HEK293 (cell line): ENCODE measurements around the gene SYT13.

Source experiments
- CTCF ChIA-PET: fragments of 350-600 bp; formaldehyde crosslinking; extraction: SDS; loops from one replicate; lab custom pipeline; 2021; ENCODE audit warnings: antibody characterized with exemption; lab: Yijun Ruan, JAX
- POLR2A ChIA-PET: fragments of 300-600 bp; formaldehyde crosslinking; extraction: SDS; loops from one replicate; lab custom pipeline; 2020; ENCODE audit warnings: antibody characterized with exemption, inconsistent platforms; lab: Yijun Ruan, JAX
- H3K27ac ChIP-seq: fragments of 200-500 bp; sonication (Bioruptor generic); 2 replicates; pipeline ENCODE4 v1.5.1; 2014; ENCODE audit warnings: low read depth, low read length, control low read depth, inconsistent platforms; ENCODE audit errors: extremely low read depth
- H3K36me3 ChIP-seq, 2 experiments: fragments of 200-500 bp in 1 of 2; sonication (Bioruptor generic) in 1 of 2; 1 replicate in 1 of 2; 2 replicates in 1 of 2; pipeline ENCODE4 v1.5.1; 2014 to 2017; ENCODE audit warnings: inconsistent platforms in 2 of 2, low read length in 2 of 2; ENCODE audit not compliant: control insufficient read depth in 2 of 2, insufficient read depth in 1 of 2
- H3K4me1 ChIP-seq: fragments of 200-500 bp; sonication (Bioruptor generic); 2 replicates; pipeline ENCODE4 v1.5.1; 2014; ENCODE audit warnings: mild to moderate bottlenecking, low read length, inconsistent platforms; ENCODE audit not compliant: control insufficient read depth, insufficient read depth
- H3K4me3 ChIP-seq: 2 replicates; pipeline ENCODE4 v1.5.1; 2011; ENCODE audit warnings: low read depth, mild to moderate bottlenecking, control low read depth, low read length, moderate library complexity
- H3K9me3 ChIP-seq: fragments of 200-500 bp; sonication (Bioruptor generic); 2 replicates; pipeline ENCODE4 v1.5.1; 2014; ENCODE audit warnings: low read depth, low read length, inconsistent platforms; ENCODE audit not compliant: control insufficient read depth, insufficient read depth
- EGR2 ChIP-seq: fragments of 450-650 bp; formaldehyde crosslinking; IDR thresholded peaks from 2 replicates; pipeline ENCODE4 v1.5.1; 2016; ENCODE audit warnings: low read depth, missing biosample characterization, missing genetic modification characterization
- GLI2 ChIP-seq: fragments of 450-650 bp; formaldehyde crosslinking; IDR thresholded peaks from 2 replicates; pipeline ENCODE4; 2017; ENCODE audit warnings: missing biosample characterization, missing genetic modification characterization, low read depth, borderline replicate concordance
- PRDM1 ChIP-seq: fragments of 450-650 bp; formaldehyde crosslinking; IDR thresholded peaks from 2 replicates; pipeline ENCODE4; 2016; ENCODE audit warnings: missing biosample characterization, missing genetic modification characterization
- ZFHX2 ChIP-seq: fragments of 450-650 bp; formaldehyde crosslinking; conservative IDR thresholded peaks from 2 replicates; pipeline ENCODE4 v1.5.1; 2016; ENCODE audit warnings: missing biosample characterization, missing genetic modification characterization
- ZFP3 ChIP-seq: fragments of 450-650 bp; formaldehyde crosslinking; IDR thresholded peaks from 2 replicates; pipeline ENCODE4 v1.5.1; 2016; ENCODE audit warnings: low read depth, missing biosample characterization, missing genetic modification characterization
- ZNF114 ChIP-seq: fragments of 450-650 bp; formaldehyde crosslinking; IDR thresholded peaks from 2 replicates; pipeline ENCODE4 v1.5.0; 2017; ENCODE audit warnings: missing biosample characterization, missing genetic modification characterization
- ZNF133 ChIP-seq: fragments of 450-650 bp; formaldehyde crosslinking; IDR thresholded peaks from 2 replicates; pipeline ENCODE4 v1.5.1; 2016; ENCODE audit warnings: missing biosample characterization, missing genetic modification characterization
- ZNF146 ChIP-seq: fragments of 450-650 bp; formaldehyde crosslinking; IDR thresholded peaks from 2 replicates; pipeline ENCODE4 v1.5.1; 2016; ENCODE audit warnings: missing biosample characterization, missing genetic modification characterization
- ZNF341 ChIP-seq: fragments of 450-650 bp; formaldehyde crosslinking; IDR thresholded peaks from 2 replicates; pipeline ENCODE4; 2016; ENCODE audit warnings: low read depth, missing biosample characterization, missing genetic modification characterization
- ZNF416 ChIP-seq: fragments of 450-650 bp; formaldehyde crosslinking; IDR thresholded peaks from 2 replicates; pipeline ENCODE4 v1.5.1; 2016; ENCODE audit warnings: missing biosample characterization, missing genetic modification characterization
- ZNF473 ChIP-seq: fragments of 450-650 bp; formaldehyde crosslinking; IDR thresholded peaks from 2 replicates; pipeline ENCODE4 v1.5.1; 2017; ENCODE audit warnings: missing biosample characterization, missing genetic modification characterization
- ZNF530 ChIP-seq: fragments of 450-650 bp; formaldehyde crosslinking; IDR thresholded peaks from 2 replicates; pipeline ENCODE4 v1.5.1; 2016; ENCODE audit warnings: low read depth, missing biosample characterization, missing genetic modification characterization
- ZNF621 ChIP-seq: fragments of 450-650 bp; formaldehyde crosslinking; IDR thresholded peaks from 2 replicates; pipeline ENCODE4 v1.5.1; 2017; ENCODE audit warnings: missing biosample characterization, missing genetic modification characterization
- ZNF623 ChIP-seq: fragments of 450-650 bp; formaldehyde crosslinking; IDR thresholded peaks from 2 replicates; pipeline ENCODE4 v1.5.1; 2016; ENCODE audit warnings: missing biosample characterization, missing genetic modification characterization
- ZNF707 ChIP-seq: fragments of 450-650 bp; formaldehyde crosslinking; IDR thresholded peaks from 2 replicates; pipeline ENCODE4 v1.5.1; 2016; ENCODE audit warnings: missing biosample characterization, missing genetic modification characterization
- TF ChIP-seq, protein P1 (sequence below): fragments of 450-650 bp; formaldehyde crosslinking; IDR thresholded peaks from 2 replicates; pipeline ENCODE4 v1.5.1; 2016; ENCODE audit warnings: missing biosample characterization, missing genetic modification characterization
- TF ChIP-seq, protein P2 (sequence below): fragments of 450-650 bp; formaldehyde crosslinking; IDR thresholded peaks from 2 replicates; pipeline ENCODE4 v1.5.1; 2016; ENCODE audit warnings: missing biosample characterization, missing genetic modification characterization
- TF ChIP-seq, protein P3 (sequence below): fragments of 450-650 bp; formaldehyde crosslinking; IDR thresholded peaks from 2 replicates; pipeline ENCODE4 v1.5.1; 2016; ENCODE audit warnings: missing biosample characterization, missing genetic modification characterization
- TF ChIP-seq, protein P4 (sequence below): sonication (generic); formaldehyde crosslinking; IDR thresholded peaks from 2 replicates; pipeline ENCODE4 v1.8.1; 2022; ENCODE audit warnings: mild to moderate bottlenecking, moderate library complexity, missing genetic modification reagents

Gene SYT13

DNA sequence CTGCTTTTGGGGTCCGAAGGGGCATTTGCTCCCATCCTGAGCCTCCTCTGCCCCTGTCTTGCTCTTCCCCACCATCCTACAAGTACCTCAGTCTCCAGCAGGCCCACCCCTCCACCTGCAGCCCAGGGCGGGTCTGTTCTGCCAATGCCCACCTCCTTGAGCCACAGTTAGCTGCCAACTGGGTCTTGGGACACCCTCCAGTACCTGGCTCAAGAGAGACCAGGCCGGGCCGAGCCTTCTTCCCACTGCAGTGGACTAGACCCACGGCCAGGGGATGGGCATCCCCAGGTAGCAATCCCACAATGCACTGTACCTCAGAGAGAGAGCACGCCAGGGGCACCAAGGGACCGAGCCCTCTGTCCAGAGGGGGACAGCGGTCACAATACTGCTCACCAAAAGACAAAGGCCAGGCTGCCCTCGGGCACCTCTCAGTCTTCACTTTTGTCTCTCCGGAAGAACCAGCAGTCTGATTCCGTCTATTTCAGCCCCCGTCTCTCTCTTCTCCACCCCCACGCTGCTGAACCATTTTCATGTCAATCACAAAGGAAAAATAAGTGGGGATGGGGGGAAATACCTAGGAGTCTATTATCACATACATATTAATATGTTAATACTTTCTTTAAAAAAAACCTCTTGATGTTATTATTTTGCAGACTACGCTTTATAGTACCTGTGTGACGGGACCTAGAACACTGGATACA lies 51.7 kb downstream of the SYT13 start:
- no peak for TF ChIP-seq GLI2 (tag by site-specific recombination)
- TF ChIP-seq ZFP3 (tag by site-specific recombination) = no peak
- no peak for TF ChIP-seq PRDM1 (tag by site-specific recombination)
- TF ChIP-seq, protein P1, sequence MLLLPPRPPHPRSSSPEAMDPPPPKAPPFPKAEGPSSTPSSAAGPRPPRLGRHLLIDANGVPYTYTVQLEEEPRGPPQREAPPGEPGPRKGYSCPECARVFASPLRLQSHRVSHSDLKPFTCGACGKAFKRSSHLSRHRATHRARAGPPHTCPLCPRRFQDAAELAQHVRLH (tag by site-specific recombination) = no peak
- no peak for TF ChIP-seq ZNF133 (tag by site-specific recombination)
- TF ChIP-seq ZNF530 = no peak
- TF ChIP-seq ZNF146 = no peak
- TF ChIP-seq ZNF341 (tag by site-specific recombination) = no peak
- TF ChIP-seq ZNF114 (tag by site-specific recombination) = no peak
- TF ChIP-seq ZNF623 = no peak
- H3K9me3 ChIP-seq = no peaks in the 10 kb centered on the region
- ChIA-PET POLR2A (interaction anchor here (0.6 kb wide), 1 partner anchor 85 kb away, joined by 3 read pairs; no protein-coding TSS in a partner anchor), CTCF (interaction anchor here (0.6 to 2.4 kb wide), 23 partner anchors 9 to 545 kb away, joined by 3 to 17 read pairs (median 4); partner anchors contain the start of gene SYT13)
- H3K4me3 ChIP-seq = no peak overlapping the region
- H3K36me3 ChIP-seq = no peaks in the 10 kb centered on the region
- H3K4me1 ChIP-seq = no peaks in the 10 kb centered on the region
- no peak overlapping the region for H3K27ac ChIP-seq

DNA sequence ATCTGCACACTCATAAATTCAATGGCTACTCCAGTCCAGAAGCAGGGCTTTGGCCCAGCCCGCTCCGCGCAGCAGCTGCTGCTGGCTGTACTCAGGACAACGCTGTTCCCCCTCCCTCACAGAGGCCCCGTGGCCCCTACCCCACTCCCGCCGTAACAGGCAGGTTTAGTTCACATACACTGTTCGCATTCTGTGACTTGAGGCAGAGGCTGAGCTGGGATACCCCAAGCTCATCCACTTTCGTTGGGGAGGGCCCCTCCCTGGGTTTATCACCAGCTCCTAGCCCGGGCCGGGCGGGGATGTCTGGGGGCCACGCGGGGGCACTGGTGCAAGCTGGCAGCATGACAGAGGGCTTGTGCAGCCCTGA lies 52.4 kb downstream of the SYT13 start:
- Histone ChIP-seq H3K27ac (no peak overlapping the region), H3K4me3 (no peak overlapping the region), H3K36me3 (no peaks in the 10 kb centered on the region), H3K4me1 (no peaks in the 10 kb centered on the region), H3K9me3 (no peaks in the 10 kb centered on the region)
- CTCF ChIA-PET = interaction anchor here (0.7 to 2.4 kb wide), 28 partner anchors 10 to 545 kb away, joined by 3 to 17 read pairs (median 4); partner anchors contain the start of gene SYT13
- POLR2A ChIA-PET = no interaction called here
- TF ChIP-seq ZNF621 (tag by site-specific recombination) (no peak), ZNF473 (tag by site-specific recombination) (no peak)

DNA sequence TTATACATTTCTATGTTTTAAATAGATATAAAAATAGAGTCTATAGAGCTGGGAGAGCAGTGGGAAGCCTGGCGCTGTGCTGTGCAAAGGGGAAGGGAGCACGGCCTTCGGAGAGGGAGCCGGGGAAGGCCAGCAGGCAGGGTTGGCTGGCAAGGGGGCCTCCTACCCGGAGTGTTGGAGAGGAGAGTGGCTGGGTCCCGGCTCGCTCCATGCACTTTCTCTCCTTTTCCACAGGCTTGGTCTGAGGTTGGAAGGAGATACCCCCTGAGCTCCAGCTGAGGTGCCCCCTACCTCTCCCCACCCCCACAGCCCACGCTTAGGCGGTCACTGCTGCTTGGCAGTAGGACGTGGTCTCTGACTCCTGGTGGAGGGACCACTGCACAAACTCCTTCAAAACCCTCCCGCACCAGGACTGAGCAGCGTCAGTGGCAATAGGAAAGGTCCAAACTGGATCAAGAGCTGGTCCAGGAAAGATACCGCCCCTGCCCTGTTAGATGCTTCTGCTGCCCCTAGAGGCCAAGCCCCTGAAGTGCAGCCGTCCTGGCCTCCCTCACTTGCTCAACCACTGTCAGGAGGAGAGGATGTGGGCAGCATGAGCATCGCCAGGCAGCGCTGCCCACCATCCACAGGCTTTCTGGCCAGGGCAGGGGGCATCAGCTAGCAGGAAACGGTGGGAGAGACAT lies 52.9 kb downstream of the SYT13 start:
- H3K4me3 ChIP-seq = no peak overlapping the region

More for the DNA sequence above, 52.9 kb downstream of the SYT13 start:
- Histone ChIP-seq H3K9me3 (no peaks in the 10 kb centered on the region), H3K27ac (no peak overlapping the region), H3K36me3 (no peaks in the 10 kb centered on the region), H3K4me1 (no peaks in the 10 kb centered on the region)
- ChIA-PET CTCF (interaction anchor here (0.7 to 2.4 kb wide), 27 partner anchors 10 to 346 kb away, joined by 3 to 17 read pairs (median 4); partner anchors contain the start of gene SYT13), POLR2A (no interaction called here)
- peak; percentile 41 for TF ChIP-seq EGR2 (tag by site-specific recombination)
- TF ChIP-seq, protein P1 (tag by site-specific recombination) = no peak
- TF ChIP-seq, protein P2, sequence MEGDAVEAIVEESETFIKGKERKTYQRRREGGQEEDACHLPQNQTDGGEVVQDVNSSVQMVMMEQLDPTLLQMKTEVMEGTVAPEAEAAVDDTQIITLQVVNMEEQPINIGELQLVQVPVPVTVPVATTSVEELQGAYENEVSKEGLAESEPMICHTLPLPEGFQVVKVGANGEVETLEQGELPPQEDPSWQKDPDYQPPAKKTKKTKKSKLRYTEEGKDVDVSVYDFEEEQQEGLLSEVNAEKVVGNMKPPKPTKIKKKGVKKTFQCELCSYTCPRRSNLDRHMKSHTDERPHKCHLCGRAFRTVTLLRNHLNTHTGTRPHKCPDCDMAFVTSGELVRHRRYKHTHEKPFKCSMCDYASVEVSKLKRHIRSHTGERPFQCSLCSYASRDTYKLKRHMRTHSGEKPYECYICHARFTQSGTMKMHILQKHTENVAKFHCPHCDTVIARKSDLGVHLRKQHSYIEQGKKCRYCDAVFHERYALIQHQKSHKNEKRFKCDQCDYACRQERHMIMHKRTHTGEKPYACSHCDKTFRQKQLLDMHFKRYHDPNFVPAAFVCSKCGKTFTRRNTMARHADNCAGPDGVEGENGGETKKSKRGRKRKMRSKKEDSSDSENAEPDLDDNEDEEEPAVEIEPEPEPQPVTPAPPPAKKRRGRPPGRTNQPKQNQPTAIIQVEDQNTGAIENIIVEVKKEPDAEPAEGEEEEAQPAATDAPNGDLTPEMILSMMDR (tag by site-specific recombination) = peak; percentile 41; the same call in 1 of the 2 replicates
- peak; percentile 16; the same call in 1 of the 2 replicates for TF ChIP-seq ZFHX2 (tag by site-specific recombination)
- TF ChIP-seq, protein P3, sequence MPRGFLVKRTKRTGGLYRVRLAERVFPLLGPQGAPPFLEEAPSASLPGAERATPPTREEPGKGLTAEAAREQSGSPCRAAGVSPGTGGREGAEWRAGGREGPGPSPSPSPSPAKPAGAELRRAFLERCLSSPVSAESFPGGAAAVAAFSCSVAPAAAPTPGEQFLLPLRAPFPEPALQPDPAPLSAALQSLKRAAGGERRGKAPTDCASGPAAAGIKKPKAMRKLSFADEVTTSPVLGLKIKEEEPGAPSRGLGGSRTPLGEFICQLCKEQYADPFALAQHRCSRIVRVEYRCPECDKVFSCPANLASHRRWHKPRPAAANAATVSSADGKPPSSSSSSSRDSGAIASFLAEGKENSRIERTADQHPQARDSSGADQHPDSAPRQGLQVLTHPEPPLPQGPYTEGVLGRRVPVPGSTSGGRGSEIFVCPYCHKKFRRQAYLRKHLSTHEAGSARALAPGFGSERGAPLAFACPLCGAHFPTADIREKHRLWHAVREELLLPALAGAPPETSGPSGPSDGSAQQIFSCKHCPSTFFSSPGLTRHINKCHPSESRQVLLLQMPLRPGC (tag by site-specific recombination) = no peak
- TF ChIP-seq, protein P4, sequence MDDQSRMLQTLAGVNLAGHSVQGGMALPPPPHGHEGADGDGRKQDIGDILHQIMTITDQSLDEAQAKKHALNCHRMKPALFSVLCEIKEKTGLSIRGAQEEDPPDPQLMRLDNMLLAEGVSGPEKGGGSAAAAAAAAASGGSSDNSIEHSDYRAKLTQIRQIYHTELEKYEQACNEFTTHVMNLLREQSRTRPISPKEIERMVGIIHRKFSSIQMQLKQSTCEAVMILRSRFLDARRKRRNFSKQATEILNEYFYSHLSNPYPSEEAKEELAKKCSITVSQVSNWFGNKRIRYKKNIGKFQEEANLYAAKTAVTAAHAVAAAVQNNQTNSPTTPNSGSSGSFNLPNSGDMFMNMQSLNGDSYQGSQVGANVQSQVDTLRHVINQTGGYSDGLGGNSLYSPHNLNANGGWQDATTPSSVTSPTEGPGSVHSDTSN (CRISPR knock-in tag) = no peak
- TF ChIP-seq ZNF707 = no peak
- no peak for TF ChIP-seq ZNF416 (tag by site-specific recombination)
